ENCODE measurements around the gene HNRNPF.

HNRNPF gene

DNA sequence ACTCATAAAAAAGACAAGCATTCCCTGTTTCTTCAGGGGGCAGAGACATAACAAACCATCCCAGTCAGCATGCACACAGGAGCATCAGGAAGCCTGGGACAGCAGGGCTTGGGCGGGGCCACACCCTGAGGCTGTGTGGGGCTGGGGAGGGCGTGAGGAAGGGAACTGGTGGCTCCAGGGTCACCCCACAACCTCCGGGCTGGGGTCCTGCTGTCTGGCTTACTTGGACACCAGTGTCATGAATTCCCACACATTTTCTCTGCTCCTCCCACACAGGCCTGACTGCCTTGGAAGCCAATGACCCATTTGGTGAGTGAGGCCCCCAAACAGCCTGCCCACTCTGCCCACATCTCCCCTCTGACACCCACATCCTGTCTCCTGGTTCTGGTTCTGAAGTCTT is 34.8 kb downstream of the HNRNPF start:
- DNase-seq (ENCODE audit: insufficient read length, low spot score) (no peak), FAIRE-seq (no peak)
- TF ChIP-seq CTCF (IDR thresholded peaks at IDR 0.05; ENCODE audit: insufficient read depth, missing control alignments): no peak

DNA sequence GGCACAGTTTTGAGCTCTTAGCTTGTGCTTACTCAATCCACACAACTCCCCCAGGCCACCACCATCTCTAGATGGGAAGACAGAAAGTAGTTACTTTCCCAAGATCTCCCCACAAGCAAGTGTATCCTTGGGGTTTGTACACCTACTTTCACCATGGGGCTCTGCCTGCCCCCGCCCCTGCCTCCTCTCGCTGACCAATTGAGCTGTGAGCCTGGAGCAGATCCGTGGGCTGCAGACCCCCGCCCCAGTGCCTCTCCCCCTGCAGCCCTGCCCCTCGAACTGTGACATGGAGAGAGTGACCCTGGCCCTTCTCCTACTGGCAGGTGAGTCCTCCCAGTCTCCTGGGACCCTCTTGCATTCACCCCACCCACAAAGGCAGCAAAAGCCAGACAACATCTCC is 35.5 kb downstream of the HNRNPF start:
- FAIRE-seq (no peak), DNase-seq (ENCODE audit: insufficient read length, low spot score) (no peak)
- TF ChIP-seq CTCF (IDR thresholded peaks at IDR 0.05; ENCODE audit: insufficient read depth, missing control alignments): no peak

GRCh38 chr10:43372765-43373361 is 36.1 kb downstream of the HNRNPF start:
- DNase-seq (ENCODE audit: insufficient read length, low spot score) (no peak), FAIRE-seq (no peak)
- no peak for TF ChIP-seq CTCF (IDR thresholded peaks at IDR 0.05; ENCODE audit: insufficient read depth, missing control alignments)

DNA sequence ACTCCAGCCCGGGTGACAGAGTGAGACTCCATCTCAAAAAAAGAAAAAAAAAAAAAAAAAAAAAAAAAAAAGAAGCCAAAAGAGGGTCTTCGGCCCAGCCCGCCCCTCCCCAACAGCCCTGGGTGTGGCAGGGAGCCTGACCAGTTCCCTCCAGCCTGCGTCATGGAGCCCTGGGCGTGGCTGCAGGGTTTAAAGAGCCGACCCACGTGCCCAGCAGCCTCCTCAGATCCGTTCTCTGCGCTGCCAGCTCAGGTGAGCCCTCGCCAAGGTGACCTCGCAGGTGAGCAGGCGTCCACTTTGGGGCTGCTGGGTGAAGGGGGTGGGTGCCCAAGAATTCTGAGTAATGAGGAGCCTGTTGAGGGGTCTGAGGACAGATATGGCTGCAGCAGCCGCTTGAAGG is 37.6 kb downstream of the HNRNPF start, which contains the start of gene FXYD4:
Gene FXYD4 (plus strand): TSS at position 219 of the 400 bp plus-strand sequence. CDS start 2,111 bp downstream, outside the sequence.
- TF ChIP-seq CTCF (IDR thresholded peaks at IDR 0.05; ENCODE audit: insufficient read depth, missing control alignments): no peak
- FAIRE-seq (no peak), DNase-seq (ENCODE audit: insufficient read length, low spot score) (no peak)

- FAIRE-seq: no peak
- TF ChIP-seq CTCF (IDR thresholded peaks at IDR 0.05; ENCODE audit: insufficient read depth, missing control alignments): no peak
- DNase-seq (ENCODE audit: insufficient read length, low spot score): no peak
Observed at GRCh38 chr10:43370671-43371215, 38.2 kb downstream of the HNRNPF start.

DNA sequence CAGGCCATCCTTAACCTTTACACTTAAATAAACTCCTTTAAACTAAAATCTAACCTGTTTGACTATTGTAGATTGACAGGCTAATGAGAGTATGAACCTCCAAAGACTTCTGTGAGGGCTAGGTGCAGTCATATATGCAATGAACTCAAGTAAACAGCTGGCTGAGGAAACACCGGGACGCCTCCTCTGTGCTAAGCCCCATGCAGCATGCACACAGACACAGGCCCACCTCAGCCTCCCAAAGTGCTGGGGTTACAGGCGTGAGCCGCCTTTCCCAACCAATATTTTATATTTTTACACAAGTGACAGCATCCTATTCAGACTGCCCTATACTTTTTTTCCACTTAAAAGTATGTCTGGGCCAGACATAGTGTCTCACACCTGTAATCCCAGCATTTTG is 39.1 kb downstream of the HNRNPF start:
- DNase-seq (ENCODE audit: insufficient read length, low spot score) (no peak), FAIRE-seq (no peak)
- no peak for TF ChIP-seq CTCF (IDR thresholded peaks at IDR 0.05; ENCODE audit: insufficient read depth, missing control alignments)

- DNase-seq (ENCODE audit: insufficient read length, low spot score) (no peak), FAIRE-seq (no peak)
- TF ChIP-seq CTCF (IDR thresholded peaks at IDR 0.05; ENCODE audit: insufficient read depth, missing control alignments): no peak
Observed at GRCh38 chr10:43365001-43365400, 44.0 kb downstream of the HNRNPF start.

Data from D721Med (cell line).